T-helper 1 cell treated with Interleukin-12 subunit alpha and Interleukin-12 subunit beta and Interleukin-4 antibody, amounts not matched to agents 30 μg/mL and 1 μg/mL, for 36 hours (primary cell): ENCODE data around the gene TMEM255B.
"Not testable (repeated sequence)": the region's sequence is repeated elsewhere in the genome, so short reads cannot be mapped to it uniquely, and the experiment has no call there.

Source experiments
- H3K27ac Mint-ChIP-seq: one replicate; pipeline ENCODE4 v1.8.0; 2021; ENCODE audit warnings: mild to moderate bottlenecking, mixed read lengths
- H3K27me3 Mint-ChIP-seq: one replicate; pipeline ENCODE4 v1.8.0; 2021; ENCODE audit warnings: low read depth, mixed read lengths
- H3K36me3 Mint-ChIP-seq: one replicate; pipeline ENCODE4 v1.8.0; 2021; ENCODE audit warnings: low read depth, mixed read lengths
- H3K4me1 Mint-ChIP-seq: one replicate; pipeline ENCODE4 v1.8.0; 2021; ENCODE audit warnings: low read depth, mixed read lengths
- H3K4me3 Mint-ChIP-seq: one replicate; pipeline ENCODE4 v1.8.0; 2021; ENCODE audit warnings: mild to moderate bottlenecking, moderate library complexity, mixed read lengths
- H3K9me3 Mint-ChIP-seq: one replicate; pipeline ENCODE4 v1.8.0; 2021; ENCODE audit warnings: mixed read lengths

TMEM255B gene

GRCh38 chr13:113742000-113742441 is 17.0 kb upstream of the TMEM255B start:
- Mint-ChIP-seq H3K27ac (no peak overlapping the region), H3K4me3 (no peak overlapping the region), H3K27me3 (peaks cover 28% of the 10 kb centered on the region), H3K9me3 (no peaks in the 10 kb centered on the region), H3K36me3 (no peaks in the 10 kb centered on the region), H3K4me1 (peaks cover 15% of the 10 kb centered on the region)

GRCh38 chr13:113742445-113743120 is 16.4 kb upstream of the TMEM255B start:
- Mint-ChIP-seq H3K27ac (no peak overlapping the region), H3K36me3 (no peaks in the 10 kb centered on the region), H3K4me3 (no peak overlapping the region), H3K27me3 (peaks cover 28% of the 10 kb centered on the region), H3K4me1 (peaks cover 15% of the 10 kb centered on the region), H3K9me3 (no peaks in the 10 kb centered on the region)

GRCh38 chr13:113743366-113744195 is 15.4 kb upstream of the TMEM255B start:
- H3K36me3 Mint-ChIP-seq: no peaks in the 10 kb centered on the region
- H3K27ac Mint-ChIP-seq: no peak overlapping the region
- peaks cover 15% of the 10 kb centered on the region for H3K4me1 Mint-ChIP-seq
- H3K4me3 Mint-ChIP-seq: no peak overlapping the region
- H3K27me3 Mint-ChIP-seq: peaks cover 28% of the 10 kb centered on the region
- no peaks in the 10 kb centered on the region for H3K9me3 Mint-ChIP-seq

GRCh38 chr13:113744197-113745000 is 14.6 kb upstream of the TMEM255B start:
- no peaks in the 10 kb centered on the region for H3K36me3 Mint-ChIP-seq
- H3K4me1 Mint-ChIP-seq: peaks cover 15% of the 10 kb centered on the region
- H3K9me3 Mint-ChIP-seq: no peaks in the 10 kb centered on the region
- H3K27ac Mint-ChIP-seq: no peak overlapping the region
- H3K27me3 Mint-ChIP-seq: peaks cover 28% of the 10 kb centered on the region
- no peak overlapping the region for H3K4me3 Mint-ChIP-seq

- H3K27me3 Mint-ChIP-seq: peaks cover 21% of the 10 kb centered on the region
- no peaks in the 10 kb centered on the region for H3K36me3 Mint-ChIP-seq
- H3K27ac Mint-ChIP-seq: no peak overlapping the region
- H3K4me3 Mint-ChIP-seq: no peak overlapping the region
- peaks cover 15% of the 10 kb centered on the region for H3K4me1 Mint-ChIP-seq
- H3K9me3 Mint-ChIP-seq: no peaks in the 10 kb centered on the region
These were observed 14.0 kb upstream of the TMEM255B start for GRCh38 chr13:113745059-113745458.

GRCh38 chr13:113745500-113746142 is 13.4 kb upstream of the TMEM255B start:
- H3K9me3 Mint-ChIP-seq, H3K36me3 Mint-ChIP-seq, H3K4me3 Mint-ChIP-seq, H3K27ac Mint-ChIP-seq: not testable (repeated sequence)
- H3K27me3 Mint-ChIP-seq: peaks cover 19% of the 10 kb centered on the region
- H3K4me1 Mint-ChIP-seq: peaks cover 15% of the 10 kb centered on the region

GRCh38 chr13:113746143-113746525 is 12.9 kb upstream of the TMEM255B start:
- H3K36me3 Mint-ChIP-seq: no peaks in the 10 kb centered on the region
- peaks cover 9% of the 10 kb centered on the region for H3K9me3 Mint-ChIP-seq
- H3K4me3 Mint-ChIP-seq: no peak overlapping the region
- H3K27ac Mint-ChIP-seq: no peak overlapping the region
- H3K27me3 Mint-ChIP-seq: peaks cover 16% of the 10 kb centered on the region
- H3K4me1 Mint-ChIP-seq: peaks cover 15% of the 10 kb centered on the region

- Mint-ChIP-seq H3K4me3 (no peak overlapping the region), H3K27ac (no peak overlapping the region), H3K9me3 (peaks cover 11% of the 10 kb centered on the region), H3K4me1 (peaks cover 10% of the 10 kb centered on the region), H3K36me3 (no peaks in the 10 kb centered on the region), H3K27me3 (peaks cover 10% of the 10 kb centered on the region)
These were observed 12.4 kb upstream of the TMEM255B start for GRCh38 chr13:113746671-113747070.

- Mint-ChIP-seq H3K27ac (no peak overlapping the region), H3K27me3 (peaks cover 6% of the 10 kb centered on the region), H3K36me3 (no peaks in the 10 kb centered on the region), H3K4me1 (peaks cover 4% of the 10 kb centered on the region), H3K9me3 (peaks cover 11% of the 10 kb centered on the region), H3K4me3 (no peak overlapping the region)
These were observed 11.7 kb upstream of the TMEM255B start for GRCh38 chr13:113747291-113747833.

- peaks cover 6% of the 10 kb centered on the region for H3K27me3 Mint-ChIP-seq
- H3K36me3 Mint-ChIP-seq: peaks cover 3% of the 10 kb centered on the region
- peaks cover 17% of the 10 kb centered on the region for H3K9me3 Mint-ChIP-seq
- H3K27ac Mint-ChIP-seq: no peak overlapping the region
- H3K4me3 Mint-ChIP-seq: no peak overlapping the region
- peaks cover 2% of the 10 kb centered on the region for H3K4me1 Mint-ChIP-seq
These were observed 10.7 kb upstream of the TMEM255B start for GRCh38 chr13:113748101-113748861.

GRCh38 chr13:113748862-113749451 is 10.1 kb upstream of the TMEM255B start:
- peaks cover 2% of the 10 kb centered on the region for H3K4me1 Mint-ChIP-seq

GRCh38 chr13:113749507-113749906 is 9.5 kb upstream of the TMEM255B start:
- H3K4me1 Mint-ChIP-seq: peaks cover 2% of the 10 kb centered on the region
- peaks cover 3% of the 10 kb centered on the region for H3K36me3 Mint-ChIP-seq
- peaks cover 26% of the 10 kb centered on the region for H3K9me3 Mint-ChIP-seq
- H3K27ac Mint-ChIP-seq: no peak overlapping the region
- no peak overlapping the region for H3K4me3 Mint-ChIP-seq
- peaks cover 6% of the 10 kb centered on the region for H3K27me3 Mint-ChIP-seq

More at GRCh38 chr13:113748862-113749451, 10.1 kb upstream of the TMEM255B start:
- Mint-ChIP-seq H3K9me3 (peaks cover 22% of the 10 kb centered on the region), H3K4me3 (no peak overlapping the region), H3K27ac (no peak overlapping the region), H3K36me3 (peaks cover 3% of the 10 kb centered on the region), H3K27me3 (peaks cover 6% of the 10 kb centered on the region)

GRCh38 chr13:113749967-113750366 is 9.1 kb upstream of the TMEM255B start:
- H3K36me3 Mint-ChIP-seq: peaks cover 3% of the 10 kb centered on the region
- peaks cover 26% of the 10 kb centered on the region for H3K9me3 Mint-ChIP-seq
- H3K27me3 Mint-ChIP-seq: peaks cover 2% of the 10 kb centered on the region
- no peak overlapping the region for H3K4me3 Mint-ChIP-seq
- H3K4me1 Mint-ChIP-seq: no peaks in the 10 kb centered on the region
- H3K27ac Mint-ChIP-seq: no peak overlapping the region
